ENCODE data around the gene TTI1. TPM values are rescaled to one million over a fixed set of nuclear protein-coding genes. Genes with fewer than 3 reads are reported as not detected.

Gene TTI1
- total and polyA plus RNA-seq, 9 of the 15 experiments (the other 6 are each of a cell fraction or from before 2014, with no cell fraction given) = 9.8 to 55.1 (median 39.4) TPM

GRCh38 chr20:38033330-38034107 lies at the start of gene TTI1, which contains the start of gene RPRD1B (continued):
- no peak for TF ChIP-seq ARID3A (IDR thresholded peaks at IDR 0.05; ENCODE audit: borderline replicate concordance, low read depth, low read length)
- TF ChIP-seq CEBPG (CRISPR knock-in tag; IDR thresholded peaks at IDR 0.05) = 0 out of 2 replicates have a peak, but pooled peaks have one; percentile 23
- TF ChIP-seq CEBPG (tag; conservative IDR thresholded peaks at IDR 0.05 in 1 of 2, IDR thresholded peaks at IDR 0.05 in 1 of 2) = no peak
- peak; percentile 62 for TF ChIP-seq RB1 (IDR thresholded peaks at IDR 0.05; ENCODE audit: low read depth)
- no peak for TF ChIP-seq RBM34 (IDR thresholded peaks at IDR 0.05; ENCODE audit: borderline replicate concordance, insufficient read depth, low read length)
- peak in 1 of 2 experiments; percentile 68; a peak in 2 of 4 replicates for TF ChIP-seq ZNF639 (CRISPR knock-in tag; conservative IDR thresholded peaks at IDR 0.05 in 1 of 2, IDR thresholded peaks at IDR 0.05 in 1 of 2)
- 0 out of 2 replicates have a peak, but pooled peaks have one; percentile 76 for TF ChIP-seq E2F1 (CRISPR knock-in tag; IDR thresholded peaks at IDR 0.05)
- peak; percentile 63 for TF ChIP-seq ETS1 (conservative IDR thresholded peaks at IDR 0.05; ENCODE audit: control insufficient read depth, low read depth, low read length)
- TF ChIP-seq MAFG (tag; conservative IDR thresholded peaks at IDR 0.05) = no peak
- no peak for TF ChIP-seq KLF16 (IDR thresholded peaks at IDR 0.05)
- TF ChIP-seq RERE (CRISPR knock-in tag; IDR thresholded peaks at IDR 0.05; ENCODE audit: borderline replicate concordance) = no peak
- peak; percentile 71 for TF ChIP-seq SP1 (CRISPR knock-in tag; IDR thresholded peaks at IDR 0.05)
- 0 out of 2 replicates have a peak, but pooled peaks have one; percentile 8 for TF ChIP-seq CBFA2T3 (IDR thresholded peaks at IDR 0.05)
